KMS-11 (cell line): ENCODE results near the gene CTAG2.

Experiments
- H2AFZ ChIP-seq: fragments of 200-600 bp; sonication (generic); 2 replicates; pipeline ENCODE4 v1.6.1; 2016; ENCODE audit warnings: antibody characterized with exemption, mixed run types, low read depth
- H3K27ac ChIP-seq: fragments of 200-600 bp; sonication (generic); 2 replicates; pipeline ENCODE4 v1.6.1; 2016; ENCODE audit warnings: mild to moderate bottlenecking, mixed run types
- H3K27me3 ChIP-seq: fragments of 200-600 bp; sonication (generic); 2 replicates; pipeline ENCODE4 v1.6.1; 2017; ENCODE audit warnings: mild to moderate bottlenecking, low read depth, mixed run types, moderate library complexity; ENCODE audit not compliant: insufficient read depth
- H3K36me3 ChIP-seq: fragments of 200-600 bp; sonication (generic); 2 replicates; pipeline ENCODE4 v1.6.1; 2017; ENCODE audit warnings: mild to moderate bottlenecking, mixed run types; ENCODE audit not compliant: insufficient read depth
- H3K4me1 ChIP-seq: fragments of 200-600 bp; sonication (generic); 2 replicates; pipeline ENCODE4 v1.6.1; 2016; ENCODE audit warnings: mild to moderate bottlenecking, low read depth, mixed run types; ENCODE audit not compliant: poor library complexity, severe bottlenecking
- H3K4me2 ChIP-seq: fragments of 200-600 bp; sonication (generic); 2 replicates; pipeline ENCODE4 v1.7.0; 2016; ENCODE audit warnings: mild to moderate bottlenecking, mixed run types
- H3K4me3 ChIP-seq: fragments of 200-600 bp; sonication (generic); IDR thresholded peaks from 2 replicates; pipeline ENCODE4 v1.6.1; 2017; ENCODE audit warnings: low read depth, low read length, mixed read lengths; ENCODE audit not compliant: insufficient read depth
- H3K79me2 ChIP-seq: fragments of 200-600 bp; sonication (generic); 2 replicates; pipeline ENCODE4 v1.6.1; 2016; ENCODE audit warnings: low read depth, mixed run types; ENCODE audit not compliant: insufficient read depth
- H3K9ac ChIP-seq: fragments of 200-600 bp; sonication (generic); 2 replicates; pipeline ENCODE4 v1.6.1; 2016; ENCODE audit warnings: mild to moderate bottlenecking, mixed run types
- H4K20me1 ChIP-seq: fragments of 200-600 bp; sonication (generic); 2 replicates; pipeline ENCODE4 v1.6.1; 2016; ENCODE audit warnings: mild to moderate bottlenecking, mixed run types; ENCODE audit not compliant: insufficient read depth
- CTCF ChIP-seq: fragments of 200-600 bp; sonication (generic); conservative IDR thresholded peaks from 2 replicates; pipeline ENCODE4 v1.6.1; 2017; ENCODE audit warnings: low read depth, mild to moderate bottlenecking, antibody characterized with exemption, low read length, moderate library complexity, mixed read lengths

CTAG2 gene

GRCh38 chrX:154654925-154655324 lies 1.5 kb upstream of the CTAG2 start:
- H3K36me3 ChIP-seq = no peaks in the 10 kb centered on the region
- H2AFZ ChIP-seq = no peak overlapping the region
- H3K27ac ChIP-seq = no peak overlapping the region
- no peak overlapping the region for H3K4me2 ChIP-seq
- no peaks in the 10 kb centered on the region for H3K79me2 ChIP-seq
- no peaks in the 10 kb centered on the region for H3K4me1 ChIP-seq
- H3K27me3 ChIP-seq = no peaks in the 10 kb centered on the region
- H4K20me1 ChIP-seq = no peaks in the 10 kb centered on the region
- no peak overlapping the region for H3K4me3 ChIP-seq
- TF ChIP-seq CTCF = no peak
- H3K9ac ChIP-seq = no peak overlapping the region

GRCh38 chrX:154654372-154654771 lies 993 bp upstream of the CTAG2 start:
- TF ChIP-seq CTCF = no peak
- Histone ChIP-seq H3K27me3 (no peaks in the 10 kb centered on the region), H3K36me3 (no peaks in the 10 kb centered on the region), H3K79me2 (no peaks in the 10 kb centered on the region), H3K4me3 (no peak overlapping the region), H2AFZ (no peak overlapping the region), H4K20me1 (no peaks in the 10 kb centered on the region), H3K4me1 (no peaks in the 10 kb centered on the region), H3K9ac (no peak overlapping the region), H3K27ac (no peak overlapping the region), H3K4me2 (no peak overlapping the region)

DNA sequence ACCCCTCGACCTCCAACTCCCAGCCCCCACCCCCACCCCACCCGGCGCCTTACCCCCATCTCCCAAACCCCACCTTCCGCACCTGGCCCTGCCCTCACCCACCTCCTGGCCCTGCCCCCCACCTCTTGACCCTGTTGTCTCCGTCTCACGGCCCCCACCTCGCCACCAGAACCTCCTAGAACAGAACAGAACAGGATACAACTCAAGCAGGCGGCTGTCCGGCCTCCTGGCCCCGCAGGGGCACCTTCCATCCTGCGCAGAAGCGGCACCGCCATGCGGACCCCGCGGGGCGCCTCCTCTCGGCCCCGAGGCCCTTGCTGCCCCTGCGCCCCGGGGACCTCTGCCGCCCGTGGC lies 354 bp downstream of the CTAG2 start:
- H3K4me1 ChIP-seq = no peaks in the 10 kb centered on the region
- H3K4me3 ChIP-seq = no peak overlapping the region
- no peak overlapping the region for H3K27ac ChIP-seq
- H3K9ac ChIP-seq = no peak overlapping the region
- H3K27me3 ChIP-seq = no peaks in the 10 kb centered on the region
- no peaks in the 10 kb centered on the region for H3K79me2 ChIP-seq
- H3K4me2 ChIP-seq = no peak overlapping the region
- TF ChIP-seq CTCF = no peak
- H3K36me3 ChIP-seq = no peaks in the 10 kb centered on the region
- H4K20me1 ChIP-seq = no peaks in the 10 kb centered on the region
- H2AFZ ChIP-seq = no peak overlapping the region

DNA sequence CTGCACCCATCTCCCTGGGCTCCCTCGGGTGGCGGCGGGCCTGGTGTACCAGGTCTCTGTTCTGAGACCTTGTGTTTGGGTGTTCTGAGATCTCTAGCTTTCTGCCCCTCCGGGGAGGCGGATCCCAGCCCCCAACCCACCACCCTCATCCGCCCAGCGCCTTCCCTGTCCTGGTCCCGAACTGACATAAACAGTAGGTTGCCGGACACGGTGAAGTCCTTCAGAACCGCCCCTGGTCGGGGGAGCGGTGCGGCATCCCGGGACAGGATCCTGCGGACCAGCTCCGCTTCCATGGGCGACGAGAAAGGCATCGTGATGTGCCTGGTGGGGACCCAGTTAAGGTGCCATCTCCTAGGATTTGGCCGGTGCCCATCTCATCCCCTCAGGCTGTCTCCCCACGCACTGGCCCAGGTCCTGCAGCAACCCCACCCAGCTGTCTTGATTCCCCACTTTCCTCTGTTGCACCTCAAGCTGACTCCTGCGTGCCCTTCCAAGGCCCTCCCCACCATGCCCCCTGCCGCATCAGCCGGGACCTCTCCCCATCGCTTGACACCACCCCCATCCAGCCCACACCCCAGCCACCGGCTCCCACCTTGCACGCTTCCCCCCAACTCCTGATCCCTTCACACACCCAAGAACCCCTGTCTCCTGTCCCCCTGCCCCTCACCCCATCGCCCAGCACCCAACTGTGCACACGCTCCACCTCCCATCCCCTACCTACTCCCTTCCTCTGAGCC lies 900 bp downstream of the CTAG2 start:
- no peaks in the 10 kb centered on the region for H3K4me1 ChIP-seq
- H4K20me1 ChIP-seq = no peaks in the 10 kb centered on the region
- H3K4me3 ChIP-seq = no peak overlapping the region
- no peak overlapping the region for H3K27ac ChIP-seq
- no peaks in the 10 kb centered on the region for H3K27me3 ChIP-seq
- H3K79me2 ChIP-seq = no peaks in the 10 kb centered on the region
- no peak overlapping the region for H3K4me2 ChIP-seq
- TF ChIP-seq CTCF = no peak
- no peak overlapping the region for H3K9ac ChIP-seq
- no peaks in the 10 kb centered on the region for H3K36me3 ChIP-seq
- no peak overlapping the region for H2AFZ ChIP-seq
